Memory B cell (primary cell): ENCODE data around the gene SLC2A10.

Experiments
- ATAC-seq: fragments of 150-1000 bp; cut with Tn5 transposase; 2 replicates; pipeline ENCODE4 v1.10.0; 2021; ENCODE audit warnings: low read depth, mild to moderate bottlenecking, moderate library complexity
- DNase-seq, 2 donors: peaks; one replicate each; pipeline ENCODE4 v3.0.0; 2022; ENCODE audit warnings: low spot score in 2 of 2
- H3K27ac Mint-ChIP-seq: one replicate; pipeline ENCODE4 v1.8.0; 2022; ENCODE audit warnings: mild to moderate bottlenecking, moderate library complexity, mixed read lengths
- H3K27me3 Mint-ChIP-seq: one replicate; pipeline ENCODE4 v1.8.0; 2022; ENCODE audit warnings: mixed read lengths
- H3K36me3 Mint-ChIP-seq: one replicate; pipeline ENCODE4 v1.8.0; 2022; ENCODE audit warnings: mild to moderate bottlenecking, mixed read lengths
- H3K4me1 Mint-ChIP-seq: one replicate; pipeline ENCODE4 v1.8.0; 2022; ENCODE audit warnings: mixed read lengths
- H3K4me3 Mint-ChIP-seq: one replicate; pipeline ENCODE4 v1.8.0; 2022; ENCODE audit warnings: mild to moderate bottlenecking, moderate library complexity, mixed read lengths
- H3K9me3 Mint-ChIP-seq: one replicate; pipeline ENCODE4 v1.8.0; 2022; ENCODE audit warnings: mixed read lengths

SLC2A10 gene

DNA sequence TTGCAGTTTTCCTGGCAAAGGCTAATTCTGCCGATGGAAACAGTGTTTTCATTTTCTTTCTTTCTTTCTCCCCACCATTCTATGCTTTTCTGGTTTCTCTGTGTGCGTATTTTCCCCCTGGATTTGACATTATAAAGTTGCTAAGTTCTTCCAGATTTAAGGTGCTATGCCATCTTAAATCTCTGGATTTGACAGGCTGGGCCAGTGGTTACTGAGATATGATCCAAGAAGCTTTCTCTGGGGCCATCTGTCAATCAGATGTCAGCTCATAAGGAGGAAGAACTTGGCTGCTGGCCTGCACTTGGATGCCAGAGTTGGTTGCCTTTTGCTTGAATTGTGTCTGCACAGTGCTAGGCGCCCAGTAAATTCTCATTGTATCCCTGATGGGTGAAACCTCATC lies 39.7 kb downstream of the SLC2A10 start:
- no peak overlapping the region for H3K4me3 Mint-ChIP-seq
- no peak overlapping the region for H3K27ac Mint-ChIP-seq
- no peaks in the 10 kb centered on the region for H3K36me3 Mint-ChIP-seq
- DNase-seq (no peak), ATAC-seq (no peak)
- H3K9me3 Mint-ChIP-seq, result no peaks in the 10 kb centered on the region
- peaks cover 29% of the 10 kb centered on the region for H3K27me3 Mint-ChIP-seq
- H3K4me1 Mint-ChIP-seq, result peaks cover 3% of the 10 kb centered on the region

DNA sequence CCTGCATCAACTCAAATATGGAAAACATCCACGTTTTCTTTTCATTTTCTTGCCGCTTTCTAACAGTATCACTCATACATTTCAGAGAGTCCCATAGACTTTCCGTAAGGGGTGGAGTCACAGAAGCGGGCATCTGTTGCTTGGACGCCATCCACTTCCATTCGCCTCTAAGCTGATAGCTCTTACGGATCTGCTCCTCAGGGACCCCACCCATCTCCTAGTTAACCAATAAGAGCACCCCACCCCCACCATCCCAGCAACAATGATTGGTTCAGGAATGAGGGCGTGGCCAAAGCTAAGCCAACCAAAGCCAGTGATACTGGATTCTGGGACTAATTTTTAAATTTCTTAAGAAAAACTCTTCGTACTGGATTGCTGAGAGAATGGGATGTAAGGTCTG lies 42.4 kb downstream of the SLC2A10 start:
- ATAC-seq (no peak), DNase-seq (no peak)
- peaks cover 18% of the 10 kb centered on the region for H3K27me3 Mint-ChIP-seq
- H3K9me3 Mint-ChIP-seq, result no peaks in the 10 kb centered on the region
- H3K27ac Mint-ChIP-seq, result no peak overlapping the region
- no peaks in the 10 kb centered on the region for H3K36me3 Mint-ChIP-seq
- no peak overlapping the region for H3K4me3 Mint-ChIP-seq
- peaks cover 3% of the 10 kb centered on the region for H3K4me1 Mint-ChIP-seq

DNA sequence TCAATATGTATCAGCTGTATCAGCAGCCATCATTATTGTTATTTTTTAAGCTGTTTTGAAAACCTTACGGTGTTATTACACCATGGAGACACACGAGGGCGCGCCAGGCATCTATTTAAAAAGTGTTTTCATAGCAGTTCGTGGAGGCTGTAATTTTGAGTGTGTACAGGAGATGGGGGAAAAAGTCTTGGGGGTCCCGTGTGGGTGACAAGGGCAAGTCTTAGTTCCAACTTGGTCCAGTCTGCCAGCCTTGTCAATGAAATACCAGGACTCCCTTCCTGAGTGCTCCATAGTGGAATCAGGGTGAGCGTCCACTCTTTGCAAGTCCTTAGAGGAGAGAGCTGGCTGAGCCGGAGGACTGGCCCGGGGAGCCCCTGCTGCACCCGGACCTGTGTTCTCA lies 43.3 kb downstream of the SLC2A10 start:
- H3K27ac Mint-ChIP-seq, result no peak overlapping the region
- H3K4me1 Mint-ChIP-seq, result peaks cover 3% of the 10 kb centered on the region
- H3K4me3 Mint-ChIP-seq, result no peak overlapping the region
- peak in 1 of 2 donors; percentile 43 for DNase-seq
- H3K9me3 Mint-ChIP-seq, result no peaks in the 10 kb centered on the region
- peak; percentile 21 for ATAC-seq
- no peaks in the 10 kb centered on the region for H3K36me3 Mint-ChIP-seq
- peaks cover 13% of the 10 kb centered on the region for H3K27me3 Mint-ChIP-seq

DNA sequence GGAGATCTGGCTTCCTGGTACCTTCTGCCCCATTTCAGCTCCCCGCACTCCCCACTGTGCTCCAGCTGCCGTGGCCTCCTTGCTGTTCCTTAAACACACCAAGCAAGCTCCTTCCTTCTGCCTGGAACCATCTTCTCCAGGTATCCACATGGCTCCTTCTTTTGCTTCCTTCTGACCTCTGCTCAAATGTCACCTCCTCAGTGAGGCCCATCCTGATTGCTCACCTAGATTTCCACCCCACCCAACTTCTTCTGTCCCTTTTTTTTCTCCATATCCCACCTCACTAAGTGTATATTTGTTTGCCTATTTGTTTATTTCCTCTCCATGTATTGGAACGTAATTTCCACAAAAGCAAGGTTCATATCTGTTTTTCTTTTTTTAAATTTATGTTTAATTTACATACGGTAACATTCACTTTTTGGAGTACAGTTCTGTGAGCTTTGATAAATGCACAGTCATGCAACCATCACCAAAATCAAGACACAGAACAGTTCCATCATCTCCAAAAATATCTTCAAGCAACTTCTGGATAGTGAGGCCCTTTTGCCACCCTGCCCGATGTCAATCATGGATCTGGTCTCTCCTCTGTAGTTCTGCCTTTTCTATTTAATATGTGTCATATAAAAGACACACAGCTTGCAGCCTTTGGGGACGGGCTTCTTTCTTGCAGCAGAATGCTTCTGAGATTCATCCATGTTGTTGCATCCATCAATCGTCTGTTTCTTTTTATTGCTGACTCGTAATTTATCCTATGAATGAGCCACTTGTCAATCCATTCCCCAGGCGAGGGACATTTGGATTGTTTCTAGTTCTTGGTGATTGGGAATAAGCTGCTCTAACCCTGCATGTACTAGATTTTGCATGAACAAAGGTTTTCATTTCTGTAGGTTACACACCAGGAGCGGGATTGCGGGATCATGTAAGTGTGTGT lies 46.3 kb downstream of the SLC2A10 start:
- H3K4me3 Mint-ChIP-seq, result no peak overlapping the region
- peaks cover 7% of the 10 kb centered on the region for H3K27me3 Mint-ChIP-seq
- no peaks in the 10 kb centered on the region for H3K36me3 Mint-ChIP-seq
- ATAC-seq (no peak), DNase-seq (no peak)
- H3K4me1 Mint-ChIP-seq, result peaks cover 3% of the 10 kb centered on the region
- no peak overlapping the region for H3K27ac Mint-ChIP-seq
- H3K9me3 Mint-ChIP-seq, result no peaks in the 10 kb centered on the region

DNA sequence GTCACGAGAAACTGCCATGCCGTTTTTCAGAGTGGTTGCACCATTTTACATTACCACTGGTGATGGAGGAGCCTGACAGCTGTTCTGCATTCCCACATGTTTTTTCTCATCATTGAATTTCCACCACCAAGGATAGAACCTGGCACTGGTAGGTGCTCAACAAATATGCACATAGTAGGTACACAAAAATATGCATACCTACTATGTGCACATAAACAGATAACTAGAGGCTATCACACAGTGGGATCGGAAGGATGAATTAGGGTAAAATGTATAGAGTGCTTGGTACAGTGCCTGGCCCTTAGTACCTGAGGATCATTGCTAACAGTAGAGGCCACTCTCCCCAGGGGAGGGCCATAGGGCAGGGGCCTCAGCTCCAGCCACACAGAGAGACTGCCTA lies 47.0 kb downstream of the SLC2A10 start:
- Mint-ChIP-seq H3K4me3 (no peak overlapping the region), H3K36me3 (no peaks in the 10 kb centered on the region)

DNA sequence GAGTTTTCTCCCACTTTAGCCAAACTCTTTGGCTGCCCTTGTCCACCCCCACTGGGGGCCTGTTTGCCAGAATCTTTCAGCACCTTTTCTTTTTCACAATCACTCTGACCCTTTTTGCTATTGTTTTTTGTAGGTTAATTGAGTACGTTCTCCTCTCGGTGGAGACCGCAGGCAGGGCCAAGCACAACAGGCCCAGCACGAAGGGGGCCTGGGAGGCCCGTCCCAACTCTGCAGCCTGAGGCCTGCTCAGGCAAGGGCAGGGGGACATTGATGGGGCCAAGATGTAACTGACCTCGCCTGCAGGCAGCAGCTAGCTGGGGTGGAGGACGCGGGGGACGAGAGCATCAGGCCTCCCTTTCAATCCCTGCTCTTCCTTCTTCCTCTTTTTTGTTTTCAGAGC lies 47.7 kb downstream of the SLC2A10 start:
- Mint-ChIP-seq H3K36me3 (no peaks in the 10 kb centered on the region), H3K4me1 (peaks cover 3% of the 10 kb centered on the region), H3K27ac (no peak overlapping the region), H3K27me3 (peaks cover 3% of the 10 kb centered on the region), H3K4me3 (no peak overlapping the region), H3K9me3 (no peaks in the 10 kb centered on the region)
- DNase-seq, result no peak
- no peak for ATAC-seq

More for the DNA sequence above, 47.0 kb downstream of the SLC2A10 start:
- no peaks in the 10 kb centered on the region for H3K9me3 Mint-ChIP-seq
- peaks cover 6% of the 10 kb centered on the region for H3K27me3 Mint-ChIP-seq
- DNase-seq (no peak), ATAC-seq (no peak)
- H3K27ac Mint-ChIP-seq, result no peak overlapping the region
- H3K4me1 Mint-ChIP-seq, result peaks cover 3% of the 10 kb centered on the region

DNA sequence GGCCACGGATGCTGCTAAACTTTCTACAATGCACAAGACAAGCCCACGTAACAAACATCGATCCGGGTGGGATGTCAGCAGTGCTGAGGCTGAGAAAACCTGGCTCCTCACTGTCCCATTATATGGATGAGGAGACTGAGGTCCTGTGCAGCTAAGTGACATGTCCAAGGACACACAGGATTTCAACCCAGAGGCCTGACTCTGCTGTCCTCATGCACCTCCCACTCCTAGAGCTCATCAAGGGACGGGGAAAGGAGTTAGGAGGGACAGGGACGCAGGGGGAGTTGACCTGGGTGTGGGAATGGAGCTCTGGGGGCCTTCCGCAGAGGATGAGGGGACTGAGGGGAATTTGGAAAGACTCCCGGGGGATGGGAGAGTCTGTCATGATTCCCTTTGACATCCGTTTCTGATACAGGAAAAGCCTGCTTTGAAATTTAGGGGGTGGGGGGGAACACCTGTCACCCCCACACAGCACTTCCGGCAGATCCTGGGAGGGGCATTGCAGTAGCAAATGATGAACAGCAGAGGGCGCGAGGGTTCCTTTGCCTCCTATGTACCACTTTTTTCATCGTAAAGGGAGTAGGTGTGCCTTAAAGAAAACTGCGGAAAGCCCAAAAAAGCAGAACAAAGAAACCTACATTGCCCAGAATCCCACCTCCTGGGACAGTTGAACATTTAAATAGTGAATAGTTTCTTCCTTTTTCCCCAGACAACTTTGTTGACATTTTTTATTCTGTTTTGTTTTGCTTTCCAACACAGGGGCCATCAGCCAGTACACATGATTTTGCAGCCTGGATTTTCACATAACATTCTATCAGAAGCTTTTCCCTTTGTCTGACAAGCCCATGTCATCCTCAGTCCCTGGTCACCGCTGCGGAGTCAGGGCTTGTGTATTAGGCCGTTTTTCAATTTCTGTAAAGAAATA lies 48.6 kb downstream of the SLC2A10 start:
- Mint-ChIP-seq H3K9me3 (no peaks in the 10 kb centered on the region), H3K4me3 (no peak overlapping the region), H3K4me1 (no peaks in the 10 kb centered on the region), H3K27me3 (peaks cover 8% of the 10 kb centered on the region), H3K27ac (no peak overlapping the region), H3K36me3 (no peaks in the 10 kb centered on the region)
- peak; percentile 33 for DNase-seq
- peak; percentile 57 for ATAC-seq

DNA sequence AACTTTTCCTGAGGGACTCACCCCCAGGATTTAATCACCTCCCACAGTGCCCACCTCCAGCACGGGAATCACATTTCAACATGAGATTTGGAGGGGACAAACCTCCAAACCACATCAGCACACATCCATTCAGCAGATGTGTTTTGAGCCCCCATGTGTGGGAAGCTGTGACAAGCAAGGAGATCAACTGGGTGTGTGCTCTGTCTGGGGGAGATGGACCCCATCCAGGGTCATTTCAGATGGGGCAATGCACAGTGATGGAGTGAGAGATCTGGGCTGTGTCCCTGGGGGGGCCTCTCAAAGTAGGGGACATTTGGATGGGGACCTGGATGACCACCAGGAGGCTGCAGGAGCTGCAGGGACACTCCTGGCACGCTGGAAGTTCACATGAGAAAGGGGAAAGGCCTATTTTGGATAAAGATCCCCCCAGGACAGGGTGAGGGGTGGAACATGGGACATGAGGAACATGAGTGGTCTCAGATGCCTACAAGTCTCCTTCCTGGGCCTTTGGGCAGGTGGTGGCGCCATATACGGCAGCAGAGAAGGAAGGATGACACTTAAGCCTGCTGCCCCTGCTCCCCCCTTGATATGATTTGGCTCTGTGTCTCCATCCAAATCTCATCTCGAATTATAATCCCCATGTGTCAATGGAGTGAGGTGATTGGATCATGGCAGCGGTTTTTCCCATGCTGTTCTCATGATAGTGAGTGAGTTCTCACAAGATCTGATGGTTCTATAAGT lies 49.6 kb downstream of the SLC2A10 start:
- Mint-ChIP-seq H3K27ac (no peak overlapping the region), H3K36me3 (no peaks in the 10 kb centered on the region), H3K4me3 (no peak overlapping the region)

DNA sequence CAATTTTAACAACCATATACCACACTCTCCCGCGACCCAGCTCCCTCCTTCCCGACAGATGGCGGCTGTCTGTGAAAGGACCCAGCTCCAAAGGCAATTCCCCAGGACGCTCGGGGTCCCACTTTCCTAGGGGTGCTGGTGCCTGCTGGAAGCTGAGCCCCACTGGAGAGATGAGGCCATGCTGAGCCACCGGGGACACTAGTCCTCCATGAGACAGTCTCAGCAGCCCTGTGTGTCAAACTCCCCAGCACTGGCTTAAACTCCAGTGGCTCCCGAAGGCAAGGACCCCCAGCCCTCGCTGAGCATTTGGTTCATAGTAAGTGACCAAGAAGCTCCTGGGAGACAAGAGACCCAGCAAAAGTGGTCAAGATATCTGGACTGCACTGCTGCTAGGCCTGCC lies 52.1 kb downstream of the SLC2A10 start:
- Mint-ChIP-seq H3K9me3 (no peaks in the 10 kb centered on the region), H3K27me3 (peaks cover 12% of the 10 kb centered on the region), H3K4me1 (no peaks in the 10 kb centered on the region), H3K27ac (no peak overlapping the region), H3K4me3 (no peak overlapping the region), H3K36me3 (no peaks in the 10 kb centered on the region)
- DNase-seq (no peak), ATAC-seq (no peak)

More for the DNA sequence above, 49.6 kb downstream of the SLC2A10 start:
- DNase-seq (no peak), ATAC-seq (no peak)
- Mint-ChIP-seq H3K4me1 (no peaks in the 10 kb centered on the region), H3K27me3 (peaks cover 9% of the 10 kb centered on the region), H3K9me3 (no peaks in the 10 kb centered on the region)

DNA sequence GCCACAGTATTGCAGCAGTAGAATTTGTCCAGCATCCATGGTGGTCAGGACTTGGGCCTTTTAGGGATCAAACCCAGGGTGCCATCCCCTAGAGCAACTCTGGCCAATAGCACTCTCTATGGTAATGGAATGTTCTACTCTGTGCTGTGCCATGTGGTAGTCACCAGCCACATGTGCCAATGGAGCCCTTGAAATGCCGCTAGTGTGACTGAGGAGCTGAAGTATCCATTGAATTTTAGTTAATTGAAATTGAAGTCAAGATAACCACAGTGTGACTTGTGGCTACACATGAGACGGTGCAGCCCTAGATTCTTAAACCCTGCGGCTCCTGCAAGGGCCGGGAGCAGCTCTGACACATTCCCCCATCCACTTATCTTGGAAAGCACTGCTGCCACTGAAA lies 54.6 kb downstream of the SLC2A10 start:
- DNase-seq, result no peak
- H3K27me3 Mint-ChIP-seq, result peaks cover 18% of the 10 kb centered on the region
- no peaks in the 10 kb centered on the region for H3K36me3 Mint-ChIP-seq
- H3K9me3 Mint-ChIP-seq, result no peaks in the 10 kb centered on the region
- no peak for ATAC-seq
- no peaks in the 10 kb centered on the region for H3K4me1 Mint-ChIP-seq
- H3K4me3 Mint-ChIP-seq, result no peak overlapping the region
- no peak overlapping the region for H3K27ac Mint-ChIP-seq

DNA sequence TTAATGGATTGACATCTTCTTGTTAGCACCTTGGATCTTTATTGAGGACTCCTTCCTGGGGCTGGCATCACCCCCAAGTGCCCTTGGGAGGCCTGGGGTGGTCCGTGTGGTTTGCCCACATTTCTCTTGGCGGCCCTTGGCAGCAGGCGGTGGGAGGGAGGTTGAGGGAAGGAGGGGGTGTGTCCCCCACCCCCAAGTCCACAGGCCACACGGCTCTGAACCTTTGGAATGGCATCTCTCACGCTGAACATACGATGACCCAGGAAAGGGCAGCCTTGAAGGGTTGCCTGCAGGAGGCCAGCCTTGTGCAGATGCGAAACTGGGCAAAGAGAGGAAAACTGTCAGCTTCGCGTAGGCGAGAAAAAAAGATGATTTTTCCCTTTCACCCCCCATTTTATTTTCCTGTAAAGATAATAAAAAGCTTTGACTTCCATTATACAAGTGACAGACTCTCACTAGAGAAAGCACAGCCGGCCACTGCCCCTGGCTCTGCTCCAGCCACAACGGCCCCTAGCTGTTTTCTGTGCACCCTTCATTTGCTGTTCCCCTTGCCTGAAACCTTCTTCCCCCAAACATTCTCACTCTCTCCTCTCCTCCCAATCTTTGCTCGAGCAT lies 56.2 kb downstream of the SLC2A10 start:
- DNase-seq (no peak), ATAC-seq (no peak)
- H3K4me3 Mint-ChIP-seq, result no peak overlapping the region
- peaks cover 2% of the 10 kb centered on the region for H3K9me3 Mint-ChIP-seq
- no peaks in the 10 kb centered on the region for H3K4me1 Mint-ChIP-seq
- H3K36me3 Mint-ChIP-seq, result no peaks in the 10 kb centered on the region
- H3K27ac Mint-ChIP-seq, result no peak overlapping the region
- peaks cover 24% of the 10 kb centered on the region for H3K27me3 Mint-ChIP-seq

DNA sequence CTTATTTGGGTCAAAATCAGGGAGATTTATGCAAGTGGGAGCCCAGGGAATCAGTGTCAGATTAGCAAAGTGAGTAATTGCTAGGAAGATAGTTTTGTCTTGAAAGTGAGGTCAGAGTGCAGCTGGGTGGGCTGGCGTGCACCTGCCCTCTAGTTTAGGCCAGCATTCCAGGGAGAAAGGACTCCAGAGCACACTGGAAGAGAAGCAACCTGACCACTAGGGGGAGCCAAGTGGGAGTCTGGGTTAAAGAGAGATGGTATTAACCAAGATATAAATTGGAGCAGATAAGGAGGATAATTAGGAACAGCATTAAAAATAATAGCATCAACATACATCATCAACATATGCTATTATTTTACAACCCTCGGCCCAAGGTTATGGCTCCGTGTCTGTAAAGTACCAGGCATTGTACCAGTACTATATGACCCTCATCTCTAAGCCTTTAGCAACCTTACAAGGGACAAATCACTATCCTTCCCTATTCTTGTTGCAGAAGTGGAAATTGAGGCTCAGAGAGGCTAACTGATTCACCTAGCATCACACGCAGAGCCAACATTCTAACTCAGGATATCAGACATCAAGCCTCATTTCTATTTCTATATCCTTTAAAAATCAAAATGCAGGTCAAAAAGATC lies 57.8 kb downstream of the SLC2A10 start:
- ATAC-seq (no peak), DNase-seq (no peak)
- Mint-ChIP-seq H3K9me3 (peaks cover 2% of the 10 kb centered on the region), H3K4me1 (no peaks in the 10 kb centered on the region), H3K27me3 (peaks cover 26% of the 10 kb centered on the region), H3K36me3 (no peaks in the 10 kb centered on the region), H3K27ac (no peak overlapping the region), H3K4me3 (no peak overlapping the region)
